GM12891 (cell line): Measurements from ENCODE around the gene TAF1B.

Source experiments
- POLR2A ChIP-seq: IDR thresholded peaks from 2 replicates; pipeline ENCODE4 v1.6.1; 2011; ENCODE audit warnings: low read depth, low read length, control low read depth
- POLR2AphosphoS5 ChIP-seq: IDR thresholded peaks from 2 replicates; pipeline ENCODE4 v1.6.1; 2011; ENCODE audit warnings: low read depth, low read length, control low read depth
- SPI1 ChIP-seq: IDR thresholded peaks from 2 replicates; pipeline ENCODE4 v1.6.1; 2011; ENCODE audit warnings: low read depth, low read length, control low read depth
- TAF1 ChIP-seq: IDR thresholded peaks from 2 replicates; pipeline ENCODE4 v1.6.1; 2011; ENCODE audit warnings: low read depth, low read length, control low read depth

DNA sequence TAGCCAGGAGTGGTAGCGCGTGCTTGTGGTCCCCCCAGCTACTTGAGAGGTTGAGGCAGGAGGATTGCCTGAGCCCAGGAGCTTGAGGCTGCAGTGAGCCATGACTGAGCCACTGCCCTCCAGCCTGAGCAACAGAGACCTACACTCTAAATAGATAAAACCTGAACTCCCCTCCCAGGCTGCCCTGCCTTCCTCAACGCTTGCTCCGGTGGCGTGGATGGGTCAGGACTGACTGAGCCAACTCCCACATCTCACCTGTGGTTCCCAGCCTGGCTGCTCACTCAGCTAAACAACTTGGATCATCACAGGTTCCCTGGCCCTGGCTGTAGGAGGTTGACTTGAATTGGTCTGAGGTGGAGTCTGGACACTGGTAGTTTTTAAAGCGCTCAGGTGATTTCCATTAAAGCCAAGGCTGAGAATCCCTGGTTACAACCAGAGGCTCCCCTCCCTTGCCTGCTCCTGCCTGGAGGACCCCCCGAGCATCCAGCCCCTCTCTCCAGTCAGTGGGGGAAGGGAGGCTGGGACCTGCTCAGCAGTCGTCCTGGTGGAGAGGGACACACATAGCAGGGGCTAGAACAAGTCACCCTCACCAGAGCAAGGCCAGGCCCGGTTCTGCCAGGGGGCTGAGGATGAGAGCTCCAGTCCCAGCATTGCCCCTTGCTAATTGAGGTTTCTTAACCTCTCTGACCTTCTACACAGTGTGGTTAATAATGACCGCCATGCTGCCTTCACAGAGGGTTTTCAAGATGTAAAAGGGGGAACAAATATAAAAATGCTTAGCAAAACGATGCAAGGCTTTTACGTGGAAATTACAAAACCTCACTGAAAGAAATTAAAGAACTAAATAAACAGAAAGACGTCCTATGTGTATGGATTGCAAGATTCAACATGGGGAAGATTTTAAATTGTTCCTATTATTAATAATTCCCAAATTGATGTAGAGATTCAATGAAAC is 46.9 kb upstream of the TAF1B start:
- no peak for TF ChIP-seq POLR2AphosphoS5
- TF ChIP-seq TAF1 = no peak
- TF ChIP-seq POLR2A = no peak
- TF ChIP-seq SPI1 = no peak
